A549 (cell line): ENCODE data around the gene TMEM18. TPM values are rescaled to one million over a fixed set of nuclear protein-coding genes. Genes with fewer than 3 reads are reported as not detected.

Source experiments
- ATAC-seq, 2 experiments: fragments of 200-7000 bp in 1 of 2; fragments of >200 bp in 1 of 2; cut with Nextera tagmentation in 1 of 2; cut with Tn5 transposase in 1 of 2; 3 replicates each; pipeline versions ENCODE4 v1.8.0 to v1.9.1; 2018 to 2020; ENCODE audit warnings: mild to moderate bottlenecking in 1 of 2, moderate library complexity in 1 of 2
- CTCF ChIA-PET: fragments of 300-600 bp; sonication (Branson Sonifier 250); formaldehyde crosslinking; extraction: SDS; loops from one replicate; lab custom pipeline; 2021; ENCODE audit warnings: antibody characterized with exemption, inconsistent platforms; lab: Yijun Ruan, JAX
- POLR2A ChIA-PET: fragments of 350-600 bp; formaldehyde crosslinking; extraction: SDS; loops from one replicate; lab custom pipeline; 2021; ENCODE audit warnings: antibody characterized with exemption, inconsistent platforms; lab: Yijun Ruan, JAX
- DNase-seq, 2 experiments: peaks; one replicate each; pipeline versions ENCODE4 v3.0.0 to v3.0.0-alpha.2; 2011 to 2016; ENCODE audit warnings: low read depth in 1 of 2, low spot score in 1 of 2
- FAIRE-seq: peaks from 2 replicates; lab custom pipeline; 2011; peaks lifted over from hg19 to GRCh38; lab: Jason Lieb, UNC
- H3K27ac ChIP-seq, 2 experiments: fragments of >200 bp; sonication (Bioruptor Twin); formaldehyde crosslinking; 3 replicates each; pipeline ENCODE4 v1.5.1; 2016 to 2017
- H3K4me1 ChIP-seq: fragments of >200 bp; sonication (Bioruptor Twin); formaldehyde crosslinking; 3 replicates; pipeline ENCODE4 v1.6.1; 2016
- H3K4me2 ChIP-seq: fragments of >200 bp; sonication (Bioruptor Twin); formaldehyde crosslinking; 3 replicates; pipeline ENCODE4 v1.6.1; 2016
- H3K4me3 ChIP-seq: fragments of >200 bp; sonication (Bioruptor Twin); formaldehyde crosslinking; 3 replicates; pipeline ENCODE4 v1.5.1; 2016
- H3K9me3 ChIP-seq: fragments of >200 bp; sonication (Bioruptor Twin); formaldehyde crosslinking; 3 replicates; pipeline ENCODE4 v1.6.1; 2016
- ATOH8 ChIP-seq: fragments of 250-450 bp; sonication (Bioruptor Pico); IDR thresholded peaks from 2 replicates; pipeline ENCODE4 v1.5.0; 2020; ENCODE audit warnings: low read depth, mild to moderate bottlenecking, moderate library complexity
- BCL3 ChIP-seq: fragments of >200 bp; sonication (Bioruptor Twin); formaldehyde crosslinking; IDR thresholded peaks from 3 replicates; pipeline ENCODE4 v1.6.1; 2016
- CBX8 ChIP-seq: fragments of 200-600 bp; sonication (generic); IDR thresholded peaks from 2 replicates; pipeline ENCODE4 v1.6.1; 2016
- CHD4 ChIP-seq: fragments of 200-600 bp; sonication (generic); IDR thresholded peaks from 2 replicates; pipeline ENCODE4 v1.6.1; 2016; ENCODE audit warnings: antibody characterized with exemption, mild to moderate bottlenecking, borderline replicate concordance
- EHF ChIP-seq: fragments of 250-450 bp; sonication (Bioruptor Pico); IDR thresholded peaks from 2 replicates; pipeline ENCODE4 v1.5.0; 2020; ENCODE audit warnings: mild to moderate bottlenecking
- ESRRA ChIP-seq: fragments of 150-350 bp; IDR thresholded peaks from 2 replicates; pipeline ENCODE4 v1.6.1; 2014; ENCODE audit warnings: mild to moderate bottlenecking, low read length, borderline replicate concordance
- FOSB ChIP-seq: fragments of 250-450 bp; sonication (Bioruptor Pico); IDR thresholded peaks from 2 replicates; pipeline ENCODE4 v1.5.0; 2020; ENCODE audit warnings: mild to moderate bottlenecking, moderate library complexity
- FOSL2 ChIP-seq, 2 experiments: fragments of 450-650 bp in 1 of 2; fragments of >200 bp in 1 of 2; sonication (Bioruptor Twin) in 1 of 2; formaldehyde crosslinking; IDR thresholded peaks; 2 replicates each; pipeline versions ENCODE4 v1.5.0 to v1.6.1; 2016 to 2020; ENCODE audit warnings: mild to moderate bottlenecking in 1 of 2, moderate library complexity in 1 of 2
- FOXS1 ChIP-seq: fragments of 250-450 bp; sonication (Bioruptor Pico); IDR thresholded peaks from 2 replicates; pipeline ENCODE4 v1.5.0; 2020; ENCODE audit warnings: mild to moderate bottlenecking, moderate library complexity
- HDAC2 ChIP-seq: fragments of 200-600 bp; sonication (generic); IDR thresholded peaks from 2 replicates; pipeline ENCODE4 v1.6.1; 2016
- HEYL ChIP-seq: fragments of 250-450 bp; sonication (Bioruptor Pico); IDR thresholded peaks from 2 replicates; pipeline ENCODE4 v1.8.0; 2021; ENCODE audit warnings: mild to moderate bottlenecking, moderate library complexity
- HMGXB4 ChIP-seq: fragments of 250-450 bp; sonication (Bioruptor Pico); IDR thresholded peaks from 2 replicates; pipeline ENCODE4 v1.5.0; 2021; ENCODE audit warnings: mild to moderate bottlenecking, moderate library complexity, borderline replicate concordance
- HOXB13 ChIP-seq: fragments of 250-450 bp; sonication (Bioruptor Pico); IDR thresholded peaks from 2 replicates; pipeline ENCODE4 v1.5.0; 2020; ENCODE audit warnings: low read depth, mild to moderate bottlenecking, moderate library complexity
- HOXB5 ChIP-seq: fragments of 250-450 bp; sonication (Bioruptor Pico); IDR thresholded peaks from 2 replicates; pipeline ENCODE4 v1.5.0; 2020; ENCODE audit warnings: mild to moderate bottlenecking, moderate library complexity
- KDM1A ChIP-seq: fragments of 200-600 bp; sonication (generic); IDR thresholded peaks from 2 replicates; pipeline ENCODE4 v1.6.1; 2016; ENCODE audit warnings: low read depth, mild to moderate bottlenecking
- MAFK ChIP-seq: fragments of 450-650 bp; IDR thresholded peaks from 2 replicates; pipeline ENCODE4 v1.6.1; 2014; ENCODE audit not compliant: partially characterized antibody
- NFE2L2 ChIP-seq: fragments of 150-350 bp; conservative IDR thresholded peaks from 2 replicates; pipeline ENCODE4 v1.6.1; 2014; ENCODE audit warnings: low read length
- NPAS2 ChIP-seq: fragments of 250-450 bp; sonication (Bioruptor Pico); IDR thresholded peaks from 2 replicates; pipeline ENCODE4 v1.8.0; 2022; ENCODE audit warnings: mild to moderate bottlenecking, moderate library complexity, borderline replicate concordance
- POLR2A ChIP-seq: IDR thresholded peaks from 2 replicates; pipeline ENCODE4 v1.6.1; 2012; ENCODE audit warnings: mild to moderate bottlenecking, low read length
- RCOR1 ChIP-seq: fragments of 150-350 bp; IDR thresholded peaks from 2 replicates; pipeline ENCODE4 v1.6.1; 2014; ENCODE audit warnings: antibody characterized with exemption, low read length, low read depth
- REST ChIP-seq: fragments of 200-600 bp; sonication (generic); IDR thresholded peaks from 2 replicates; pipeline ENCODE4 v1.6.1; 2016; ENCODE audit warnings: antibody characterized with exemption, mild to moderate bottlenecking, moderate library complexity
- USF2 ChIP-seq: fragments of 450-650 bp; IDR thresholded peaks from 2 replicates; pipeline ENCODE4 v1.6.1; 2014; ENCODE audit warnings: antibody characterized with exemption
- WGBS: methylation state at CpG from one replicate; pipeline ENCODE4 v1.1.6; 2017; ENCODE audit errors: missing lambda C conversion rate; 5-methylcytosine and 5-hydroxymethylcytosine counted together
- polyA plus RNA-seq, 4 experiments: library from polyadenylated mRNA; depleted of rRNA in 3 of 4; stranded (reverse); fragments of >200 nt; fragmentation: RNase III in 1 of 4; extraction: RNeasy Plus Mini Kit Qiagen cat#74134 plus additional on column Dnase treatment in 1 of 4; gene quantifications; 2 replicates in 3 of 4; 3 replicates in 1 of 4; pipeline ENCODE4 v1.2.3, GENCODE V29; 2011 to 2017

Gene TMEM18
- polyA plus RNA-seq, 2 of the 4 experiments (the other 2 are of a cell fraction): 35.6 to 75.0 TPM

GRCh38 chr2:649426-650342 is 27.5 kb downstream of the TMEM18 start:
- ChIA-PET CTCF (interaction anchor here (0.6 to 1.8 kb wide), 3 partner anchors 12 to 15 kb away, joined by 3 to 8 read pairs (median 5); no protein-coding TSS in a partner anchor), POLR2A (no interaction called here)
- no peak overlapping the region for H3K4me2 ChIP-seq
- FAIRE-seq (no peak), DNase-seq (no peak), ATAC-seq (no peak; a peak in 1 of 6 replicates)
- TF ChIP-seq HDAC2 (no peak), BCL3 (no peak), RCOR1 (no peak), NPAS2 (CRISPR knock-in tag) (no peak), EHF (CRISPR knock-in tag) (no peak), NFE2L2 (no peak)
- no peaks in the 10 kb centered on the region; the same call in 1 of the 3 replicates for H3K9me3 ChIP-seq
- WGBS: 25% methylated on average over 20 of the region's 20 CpGs
- no peak overlapping the region for H3K4me3 ChIP-seq
- H3K4me1 ChIP-seq: no peaks in the 10 kb centered on the region
- H3K27ac ChIP-seq: no peak overlapping the region

- TF ChIP-seq MAFK (no peak), CHD4 (no peak), REST (no peak), BCL3 (no peak), ATOH8 (CRISPR knock-in tag) (no peak), KDM1A (no peak), POLR2A (no peak), ESRRA (no peak), USF2 (no peak), HEYL (CRISPR knock-in tag) (no peak), HOXB5 (CRISPR knock-in tag) (no peak), FOXS1 (CRISPR knock-in tag) (no peak), FOSL2 (IDR thresholded peaks at IDR 0.05) (no peak), FOSL2 (CRISPR knock-in tag; IDR thresholded peaks at IDR 0.05) (no peak), FOSB (CRISPR knock-in tag) (no peak), HOXB13 (CRISPR knock-in tag) (no peak), HMGXB4 (CRISPR knock-in tag) (no peak), CBX8 (no peak)
- Histone ChIP-seq H3K9me3 (no peaks in the 10 kb centered on the region; the same call in 2 of the 3 replicates), H3K4me1 (no peaks in the 10 kb centered on the region), H3K4me2 (no peak overlapping the region), H3K4me3 (no peak overlapping the region), H3K27ac (no peak overlapping the region)
- no peak for DNase-seq
- no peak for FAIRE-seq
- ChIA-PET POLR2A (no interaction called here), CTCF (interaction anchor here (1.3 to 1.8 kb wide), 2 partner anchors 11 to 13 kb away, joined by 5 to 8 read pairs; no protein-coding TSS in a partner anchor)
- WGBS: 61% methylated on average over 26 of the region's 26 CpGs
- no peak; a peak in 2 of 6 replicates for ATAC-seq
Measured at GRCh38 chr2:648476-649424, 28.5 kb downstream of the TMEM18 start.
